GM19351 (cell line): ENCODE data around the gene ATG10.
"Not testable (repeated sequence)": the region's sequence is repeated elsewhere in the genome, so short reads cannot be mapped to it uniquely, and the experiment has no call there.

Experiments used
- ATAC-seq: cut with Tn5 transposase; IDR thresholded peaks from one replicate; pipeline ENCODE4 v1.9.1; 2021; ENCODE audit warnings: mild to moderate bottlenecking, moderate library complexity; ENCODE audit not compliant: unreplicated experiment

Gene ATG10

DNA sequence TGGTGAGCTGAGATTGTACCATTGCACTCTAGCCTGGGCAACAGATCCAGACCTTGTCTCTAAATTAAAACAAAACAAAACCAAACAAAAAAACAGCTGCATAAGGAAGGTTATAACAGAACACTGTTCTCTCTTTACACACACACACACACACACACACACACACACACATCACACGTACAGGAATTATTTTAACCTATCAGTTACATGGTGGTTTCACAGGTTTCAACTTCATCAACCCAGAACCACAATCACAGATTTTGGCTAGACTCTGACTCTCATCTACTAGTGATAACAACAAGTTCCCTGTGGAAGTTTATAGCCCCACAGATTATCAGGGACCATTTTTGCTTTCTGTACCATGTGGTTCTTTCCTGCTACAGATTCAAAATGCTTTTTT lies 246.1 kb downstream of the ATG10 start:
- no peak for ATAC-seq

DNA sequence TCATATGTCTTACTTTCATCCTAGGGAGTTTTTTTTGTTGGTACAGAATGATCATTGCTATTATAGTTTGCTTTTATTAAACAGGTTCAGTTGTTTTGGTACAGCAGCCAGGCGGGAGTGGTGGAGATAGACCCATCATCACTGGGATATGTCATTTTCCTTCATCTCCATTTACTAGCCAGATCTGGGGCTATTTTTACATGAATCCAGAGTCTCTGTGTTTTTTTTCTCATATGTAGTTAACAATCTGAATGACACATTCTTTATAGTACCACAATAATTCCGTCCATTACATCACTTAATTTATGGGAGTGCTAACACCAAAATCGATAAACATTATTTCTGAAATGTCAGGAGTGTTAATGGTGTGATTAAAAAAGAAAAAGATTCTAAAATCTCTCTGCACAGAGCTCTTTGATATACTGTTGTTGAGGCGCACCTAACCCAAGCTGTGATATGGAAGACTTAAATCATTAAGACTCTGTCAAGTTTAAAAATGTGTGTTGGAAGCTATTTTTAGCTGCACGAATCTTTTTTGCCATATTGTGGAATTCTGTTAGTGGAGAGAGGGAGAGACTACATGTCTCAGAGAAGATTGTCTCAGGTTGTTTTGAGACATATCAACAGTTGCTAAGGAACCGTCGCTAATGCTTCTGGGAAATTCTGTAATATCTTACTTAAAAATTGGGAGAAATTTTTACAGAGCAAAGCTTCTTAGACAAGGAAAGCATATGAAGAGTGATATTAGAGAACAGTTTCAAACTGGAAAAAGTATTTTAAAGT lies 246.7 kb downstream of the ATG10 start:
- no peak for ATAC-seq

DNA sequence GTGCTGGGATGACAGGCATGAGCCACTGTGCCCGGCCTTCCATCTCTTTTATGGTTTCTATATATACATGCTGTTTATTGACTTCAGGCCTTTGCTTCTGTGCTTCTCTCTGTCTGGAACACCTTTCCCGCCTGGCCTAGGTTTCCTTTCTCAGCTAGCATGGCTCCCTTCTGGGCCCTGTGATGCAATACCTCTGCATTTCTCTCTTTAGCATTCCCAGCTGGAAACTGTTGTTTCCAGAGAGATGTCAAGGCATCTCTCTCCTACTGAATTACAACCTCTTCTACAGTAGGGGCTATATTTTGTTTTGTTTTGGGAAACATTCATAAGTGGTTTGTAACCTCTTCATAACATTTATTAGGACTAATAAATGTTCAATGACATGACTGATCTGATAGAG lies 249.2 kb downstream of the ATG10 start:
- ATAC-seq, result no peak

GRCh38 chr5:82222597-82223574 lies 251.1 kb downstream of the ATG10 start:
- ATAC-seq, result no peak

DNA sequence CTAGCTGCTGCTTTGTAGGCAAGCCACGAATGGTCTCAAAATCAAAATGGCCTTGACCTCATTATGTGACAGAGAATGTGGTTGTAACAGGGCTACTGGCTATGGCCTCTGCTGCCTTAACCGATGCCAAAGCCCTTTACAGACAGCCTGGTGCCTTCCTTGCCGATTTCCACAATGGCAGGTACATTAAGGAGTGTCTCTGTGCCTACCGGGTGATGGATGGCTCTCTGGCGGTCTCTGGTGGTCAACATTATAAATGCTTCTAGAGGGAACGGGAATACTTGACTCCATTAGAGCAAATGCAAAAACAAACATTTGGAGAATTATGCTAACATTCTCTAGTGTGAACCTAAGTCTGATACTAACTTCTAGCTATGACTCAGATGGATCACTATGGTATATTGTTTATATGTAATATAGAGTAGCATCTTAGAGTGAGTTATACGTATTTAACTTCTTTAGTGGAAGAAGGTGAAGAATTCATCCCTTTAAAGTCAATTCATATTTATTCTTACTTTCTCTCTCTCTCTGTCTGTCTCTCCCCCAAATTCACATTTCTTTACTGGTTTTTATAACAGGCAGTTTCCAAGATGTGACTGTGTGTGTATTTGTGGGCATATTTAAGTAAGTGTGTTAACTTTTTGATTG lies 253.8 kb downstream of the ATG10 start:
- ATAC-seq, result peak; percentile 96

- ATAC-seq, result no peak
Observed at GRCh38 chr5:82234885-82235284, 263.1 kb downstream of the ATG10 start.

- no peak for ATAC-seq
Observed at GRCh38 chr5:82244151-82244550, 272.3 kb downstream of the ATG10 start.

DNA sequence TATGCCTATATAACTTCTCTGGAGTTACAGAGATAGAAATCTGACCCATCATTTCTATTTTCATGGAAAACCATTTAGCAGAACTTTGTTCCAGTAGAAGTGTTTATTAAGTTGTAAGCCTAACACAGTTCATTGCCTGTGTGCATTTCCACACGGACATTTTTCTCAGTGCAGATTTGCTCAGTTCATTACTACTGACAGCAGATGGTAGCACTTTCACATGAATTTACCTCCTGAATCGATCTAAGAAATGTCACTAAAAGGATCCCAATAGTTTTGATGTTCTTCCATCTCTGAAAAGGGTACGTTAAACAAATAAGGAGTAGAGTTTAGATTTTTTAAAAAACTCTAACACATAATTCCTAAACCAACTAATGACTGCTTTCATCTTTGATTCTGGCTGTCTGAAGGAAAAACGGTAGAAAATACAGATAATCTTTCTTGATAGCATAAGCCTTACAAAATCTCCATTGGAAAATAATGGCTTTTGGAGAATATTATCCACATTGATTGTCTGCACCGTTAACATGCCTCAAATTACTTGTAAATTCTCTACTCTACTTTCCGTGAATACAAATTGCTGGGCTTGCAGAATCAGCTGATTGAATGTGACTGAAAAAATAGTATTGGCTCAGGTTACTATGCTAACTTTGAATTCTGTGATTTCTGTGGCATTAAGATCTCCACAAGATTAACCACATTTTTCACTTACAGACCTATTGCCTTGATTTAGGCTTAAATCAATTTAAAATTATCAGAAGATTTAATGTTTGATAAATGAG lies 273.2 kb downstream of the ATG10 start:
- ATAC-seq, result no peak

DNA sequence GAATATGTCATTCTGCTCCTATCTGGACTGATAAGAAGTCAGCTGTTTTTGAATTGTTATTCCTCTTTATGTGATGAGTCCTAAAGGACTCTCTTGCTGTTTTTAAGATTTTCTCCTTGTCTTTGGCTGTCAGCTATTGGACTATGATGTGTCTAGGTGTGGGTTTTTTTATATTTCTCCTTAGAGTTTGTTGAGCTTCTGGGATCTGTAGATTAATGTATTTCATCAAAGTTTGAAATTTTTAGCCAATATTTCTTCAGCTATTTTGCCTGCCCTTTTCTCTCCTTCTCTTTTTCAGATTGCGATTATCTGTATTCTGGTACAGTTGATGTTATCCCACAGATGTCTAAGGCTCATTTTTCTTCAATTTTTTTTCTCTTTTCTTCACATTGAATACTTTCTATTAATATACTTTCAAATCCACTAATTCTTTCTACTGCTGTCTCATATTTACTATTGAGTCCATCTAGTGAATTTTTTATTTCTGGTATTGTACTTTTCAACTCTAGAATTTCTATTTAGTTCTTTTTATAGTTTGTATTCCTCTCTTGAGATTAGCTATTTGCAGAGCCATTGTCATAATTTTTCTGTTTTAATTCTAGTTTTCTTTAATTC lies 275.2 kb downstream of the ATG10 start:
- no peak for ATAC-seq

DNA sequence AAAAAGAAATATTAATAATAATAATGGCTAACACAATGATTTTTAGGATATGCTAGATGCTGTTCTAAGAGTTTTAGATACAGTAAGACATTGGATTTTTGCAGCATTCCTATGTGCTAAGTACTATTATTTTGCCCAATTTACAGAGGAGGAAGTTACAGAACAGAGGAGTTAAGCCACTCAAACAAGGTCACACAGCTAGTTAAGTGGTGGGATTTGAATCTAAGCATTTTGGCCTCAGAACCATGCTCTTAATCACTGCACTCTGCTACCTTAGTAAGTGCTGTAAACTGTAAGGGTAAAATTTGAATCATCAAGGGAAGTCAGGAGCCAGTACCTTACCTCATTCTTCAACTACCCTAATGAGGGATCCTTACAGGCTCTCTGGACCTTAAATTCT lies 280.9 kb downstream of the ATG10 start:
- no peak for ATAC-seq

- ATAC-seq, result no peak
Observed at GRCh38 chr5:82255844-82256243, 284.0 kb downstream of the ATG10 start.

DNA sequence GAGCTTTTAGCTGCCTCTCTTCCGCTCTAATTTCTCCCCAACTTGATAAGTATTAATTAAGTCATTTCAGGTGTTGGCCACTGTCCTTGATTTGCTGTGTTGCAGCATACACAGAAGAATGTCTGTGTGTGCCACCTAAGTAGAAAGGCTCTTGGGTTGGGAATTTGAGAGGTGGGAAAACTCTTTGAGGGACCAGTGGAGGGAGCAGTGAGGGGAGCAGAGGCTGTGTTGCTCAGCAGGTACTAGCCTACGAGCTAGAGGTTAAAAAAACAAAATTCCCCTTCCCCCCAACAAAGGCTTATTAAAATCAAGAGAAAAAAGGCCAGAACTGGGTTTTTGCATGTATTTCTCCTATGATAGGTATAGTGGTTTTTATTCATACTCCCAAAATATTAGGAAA lies 285.4 kb downstream of the ATG10 start:
- no peak for ATAC-seq

- no peak for ATAC-seq
Observed at GRCh38 chr5:82257729-82258128, 285.9 kb downstream of the ATG10 start.

DNA sequence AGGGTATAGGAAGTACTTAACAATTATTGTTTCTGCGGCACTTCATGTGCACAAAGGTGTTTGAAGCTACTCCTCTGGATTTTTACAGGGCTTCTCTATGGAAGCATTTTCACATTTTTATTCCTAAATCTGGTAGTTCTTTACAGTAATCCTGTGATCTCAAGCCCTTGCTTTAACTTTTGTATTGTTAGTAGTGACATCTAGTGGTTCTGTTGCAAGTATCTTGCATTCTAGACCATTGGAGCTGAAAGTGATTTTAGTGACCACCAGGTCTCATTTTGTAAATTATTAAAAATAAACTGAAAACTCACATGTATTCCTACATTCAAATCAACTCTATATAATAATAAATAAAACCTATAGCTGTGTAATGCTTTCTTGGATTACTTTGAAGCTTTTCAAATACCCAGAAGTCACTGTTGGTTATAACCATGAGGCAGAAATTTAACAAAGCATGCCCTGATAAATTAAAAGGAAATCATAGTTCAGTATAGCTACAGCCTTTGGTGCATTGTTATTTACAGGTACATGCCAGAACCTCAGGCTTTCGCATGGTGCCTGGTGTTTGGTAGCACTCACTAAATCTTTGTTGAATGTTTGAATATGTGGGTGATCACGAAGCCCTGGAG lies 287.5 kb downstream of the ATG10 start:
- ATAC-seq, result no peak

GRCh38 chr5:82265047-82265446 lies 293.2 kb downstream of the ATG10 start:
- no peak for ATAC-seq

DNA sequence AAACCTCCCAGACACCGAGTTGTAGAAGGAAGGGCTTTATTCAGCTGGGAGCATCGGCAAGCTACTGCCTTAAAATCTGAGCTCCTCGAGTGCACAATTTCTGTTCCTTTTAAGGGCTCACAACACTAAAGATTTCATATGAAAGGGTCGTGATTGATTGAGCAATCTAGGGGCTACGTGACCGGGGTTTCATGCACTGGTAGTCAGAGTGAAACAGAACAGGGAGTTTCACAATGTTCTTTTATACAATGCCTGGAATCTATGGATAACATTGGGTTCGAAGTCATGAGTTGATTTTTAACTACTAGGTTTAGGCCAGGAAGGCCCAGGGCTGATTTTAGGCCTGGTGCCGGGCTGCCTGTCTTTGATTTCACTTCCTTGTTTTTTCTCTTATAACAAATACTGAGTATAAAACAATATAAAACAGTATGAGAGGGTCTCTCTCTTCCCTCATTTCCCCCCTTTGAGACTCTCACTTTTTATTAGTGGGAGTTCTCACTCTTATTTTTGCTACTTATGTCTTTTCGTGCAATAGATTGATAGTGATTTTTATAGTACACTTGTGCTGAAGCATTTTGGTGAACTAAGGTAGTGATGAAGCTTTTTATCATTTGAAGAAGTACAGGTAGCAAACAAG lies 295.6 kb downstream of the ATG10 start:
- not testable (repeated sequence) for ATAC-seq

GRCh38 chr5:82269363-82269762 lies 297.5 kb downstream of the ATG10 start:
- ATAC-seq, result not testable (repeated sequence)

GRCh38 chr5:82272571-82273356 lies 300.9 kb downstream of the ATG10 start:
- not testable (repeated sequence) for ATAC-seq
